Middle frontal gyrus (tissue), 1 donor: Measurements from ENCODE around the gene PKIB.
"Not testable (repeated sequence)": the region's sequence is repeated elsewhere in the genome, so short reads cannot be mapped to it uniquely, and the experiment has no call there.

Experiments
- DNase-seq: peaks from one replicate; pipeline ENCODE4 v3.0.0-alpha.2; 2015; ENCODE audit warnings: low spot score; ENCODE audit errors: extremely low spot score

Gene PKIB

GRCh38 chr6:122609881-122610689 lies at the start of gene PKIB:
TSS of gene PKIB (plus strand) at chr6:122610405. CDS start at chr6:122717795, 107,390 bp downstream.
- DNase-seq: peak; percentile 49

- no peak for DNase-seq
Observed at GRCh38 chr6:122563364-122564052, 46.7 kb upstream of the PKIB start.

GRCh38 chr6:122564230-122564629 lies 46.0 kb upstream of the PKIB start:
- DNase-seq: no peak

DNA sequence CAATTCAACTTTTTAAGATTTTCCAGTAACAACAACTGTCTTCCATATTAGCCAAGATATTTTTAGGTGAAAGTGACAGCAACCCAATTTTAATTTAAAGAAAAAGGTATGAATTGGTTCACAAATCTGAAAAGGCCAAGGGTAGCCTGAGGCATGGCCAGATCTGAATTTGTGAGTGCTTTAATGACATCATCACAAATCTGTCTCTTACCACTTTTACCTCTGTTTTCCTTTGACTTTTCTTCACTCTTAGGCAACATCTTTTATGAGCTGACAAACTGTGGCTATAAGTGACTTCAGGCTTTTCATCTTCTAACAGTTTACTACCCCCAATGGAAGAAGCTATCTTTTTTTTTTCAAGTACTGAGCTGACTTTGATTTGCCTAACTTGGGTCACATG lies 44.5 kb upstream of the PKIB start:
- DNase-seq: no peak

GRCh38 chr6:122567034-122567433 lies 43.2 kb upstream of the PKIB start:
- DNase-seq: no peak

DNA sequence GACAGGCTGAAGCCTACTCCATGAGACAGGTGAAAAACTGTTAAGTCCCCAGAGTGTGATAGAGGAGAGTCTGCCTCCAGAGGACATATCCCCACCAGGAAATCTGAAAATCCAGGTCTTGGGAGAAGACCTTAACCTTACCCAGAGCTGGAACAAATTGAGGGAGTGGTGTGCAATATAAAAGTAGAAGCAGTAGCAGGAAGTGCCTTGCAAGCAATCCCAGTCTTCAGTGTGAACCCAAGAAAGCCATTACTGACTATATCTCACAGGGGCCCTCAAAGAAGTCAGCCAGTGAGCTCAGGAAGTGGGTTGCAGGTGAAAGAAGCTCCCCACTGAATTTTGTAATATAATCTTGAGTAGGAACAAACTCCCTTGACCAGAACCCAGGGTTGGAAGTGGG lies 41.9 kb upstream of the PKIB start:
- no peak for DNase-seq

DNA sequence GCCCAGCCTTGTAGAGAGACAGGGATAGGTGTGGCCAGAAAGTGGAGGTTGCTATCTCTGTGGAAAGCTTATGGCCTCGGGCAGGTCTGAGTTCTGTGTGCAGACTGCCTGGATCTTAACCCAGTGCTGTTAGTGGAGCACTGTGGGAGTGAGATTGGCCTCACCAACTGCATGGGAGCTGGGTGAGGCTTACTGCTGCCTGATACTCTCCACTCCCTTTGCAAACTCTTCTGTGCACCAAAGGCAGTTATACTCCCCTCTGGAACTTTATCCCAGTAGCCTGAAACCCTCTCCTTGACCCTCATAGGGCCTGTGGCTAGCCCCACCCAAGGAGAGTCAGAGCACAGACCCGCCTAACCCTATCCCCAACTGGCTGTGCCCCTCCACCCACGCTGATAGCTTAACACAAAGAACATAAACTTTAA lies 41.4 kb upstream of the PKIB start:
- no peak for DNase-seq

GRCh38 chr6:122569230-122569771 lies 40.9 kb upstream of the PKIB start:
- no peak for DNase-seq

GRCh38 chr6:122571888-122572287 lies 38.3 kb upstream of the PKIB start:
- DNase-seq: no peak

GRCh38 chr6:122576888-122577287 lies 33.3 kb upstream of the PKIB start:
- no peak for DNase-seq

- DNase-seq: no peak
Observed at GRCh38 chr6:122578961-122579360, 31.2 kb upstream of the PKIB start.

DNA sequence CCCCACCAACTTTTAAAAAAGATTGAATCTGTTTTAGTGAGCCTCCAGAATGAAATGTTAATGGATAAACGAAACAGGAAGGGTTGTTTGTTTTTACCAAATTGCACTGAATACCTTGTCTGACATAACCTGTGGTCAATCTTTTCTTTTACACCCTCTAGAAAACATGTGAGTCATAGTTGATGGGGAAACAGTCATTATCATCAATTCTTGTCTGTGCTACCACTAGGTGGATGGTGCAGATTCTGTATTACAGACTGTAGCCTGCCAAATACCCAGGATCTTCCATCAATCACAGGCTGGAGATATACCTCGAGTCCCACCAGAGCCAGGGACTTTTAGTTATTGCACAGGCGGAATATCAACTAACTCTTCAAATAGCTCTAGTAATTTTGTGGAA lies 29.5 kb upstream of the PKIB start:
- DNase-seq: no peak

GRCh38 chr6:122589115-122589514 lies 21.1 kb upstream of the PKIB start:
- no peak for DNase-seq

DNA sequence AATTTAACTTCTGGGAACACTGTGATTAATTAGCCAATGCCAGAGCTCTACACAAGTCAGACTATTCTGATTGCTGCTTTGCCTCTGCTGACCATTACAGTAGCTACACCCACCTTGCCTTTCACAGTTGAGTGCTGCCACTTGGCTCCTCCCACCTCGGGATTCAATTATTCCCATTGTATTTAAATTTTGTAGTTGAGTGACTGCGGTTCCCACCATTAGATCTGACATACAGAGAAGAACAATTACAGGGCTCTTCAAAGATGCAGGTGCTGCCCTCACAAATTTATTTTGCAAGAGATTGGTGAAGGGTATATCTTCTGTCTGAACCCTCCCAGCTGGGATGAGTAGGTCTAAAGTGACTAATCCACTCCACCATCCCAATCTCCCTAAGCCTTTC lies 11.9 kb upstream of the PKIB start:
- not testable (repeated sequence) for DNase-seq

GRCh38 chr6:122604676-122605075 lies 5.5 kb upstream of the PKIB start:
- no peak for DNase-seq

DNA sequence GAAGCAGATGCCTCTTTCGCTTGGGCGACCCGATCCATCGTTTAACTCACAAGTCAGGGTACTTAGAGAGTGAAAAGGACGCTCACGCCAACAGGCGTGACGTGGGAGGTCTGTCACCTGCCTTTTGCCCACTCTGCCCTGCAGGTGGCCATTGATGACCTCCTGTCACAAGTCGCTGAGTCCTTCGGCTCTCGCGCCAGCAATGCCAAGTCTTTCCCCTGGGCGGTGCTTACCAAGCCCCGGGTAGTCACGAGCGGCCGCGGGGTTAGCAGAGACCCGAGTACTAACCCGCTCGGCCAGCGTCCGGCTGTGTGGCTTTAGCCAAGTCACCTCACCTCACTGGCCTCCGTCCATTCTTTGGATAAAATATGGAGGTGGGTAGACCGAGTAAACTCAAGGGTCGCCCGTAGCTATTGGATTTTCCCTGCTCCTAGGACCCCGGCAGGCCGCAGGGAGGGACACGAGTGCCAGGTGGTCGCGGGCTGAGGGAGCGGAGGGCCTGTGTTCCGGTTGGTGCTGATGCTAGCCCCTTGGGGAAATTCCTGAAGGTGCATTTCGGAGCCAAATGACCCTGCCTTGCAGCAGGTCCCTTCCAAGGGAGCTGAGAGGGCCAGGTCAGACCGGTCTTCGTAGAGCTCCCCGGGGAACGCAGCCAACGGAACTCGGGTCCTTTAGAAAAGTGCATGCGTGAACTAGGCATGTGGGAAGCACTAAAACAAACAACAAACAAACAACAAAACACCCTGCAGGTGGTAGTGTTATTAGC lies 668 bp downstream of the PKIB start:
- no peak for DNase-seq

DNA sequence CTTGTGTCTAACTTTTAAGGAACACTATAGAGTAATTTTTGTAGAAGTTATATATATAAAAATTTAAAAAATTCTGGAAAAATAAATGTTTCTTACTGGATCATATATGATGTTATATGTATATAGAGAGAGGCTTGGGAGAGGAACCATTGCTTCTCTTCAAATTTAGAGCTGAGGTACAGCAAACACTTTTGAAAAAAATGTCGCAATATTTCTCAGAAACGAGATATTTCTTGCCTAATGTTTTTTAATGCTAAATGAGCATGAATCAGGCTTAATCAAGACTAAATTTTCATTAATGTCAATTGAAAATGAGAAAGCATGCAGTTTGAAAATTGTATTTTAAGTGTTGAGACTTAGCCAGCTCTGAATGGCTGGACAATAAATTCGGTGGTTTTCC lies 2.6 kb downstream of the PKIB start:
- DNase-seq: no peak

DNA sequence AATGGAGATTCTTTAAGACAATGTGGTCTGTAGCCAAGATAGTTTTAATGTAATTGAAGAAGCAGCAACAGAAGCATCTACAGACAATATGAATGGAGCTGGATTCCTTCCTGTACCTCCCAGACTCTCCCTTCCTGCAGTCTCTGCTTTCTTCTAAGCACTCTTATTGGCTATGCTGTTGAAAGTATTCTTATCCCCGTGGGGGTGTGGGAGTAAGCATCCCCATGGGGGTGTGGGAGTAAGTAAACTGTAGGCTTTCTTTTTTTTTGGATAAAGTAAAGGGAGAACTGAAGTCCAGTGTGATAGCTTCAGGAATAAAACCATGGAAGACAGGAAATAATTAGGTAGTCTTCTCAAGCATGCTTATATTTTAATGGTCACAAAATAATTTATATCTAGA lies 4.1 kb downstream of the PKIB start:
- no peak for DNase-seq

DNA sequence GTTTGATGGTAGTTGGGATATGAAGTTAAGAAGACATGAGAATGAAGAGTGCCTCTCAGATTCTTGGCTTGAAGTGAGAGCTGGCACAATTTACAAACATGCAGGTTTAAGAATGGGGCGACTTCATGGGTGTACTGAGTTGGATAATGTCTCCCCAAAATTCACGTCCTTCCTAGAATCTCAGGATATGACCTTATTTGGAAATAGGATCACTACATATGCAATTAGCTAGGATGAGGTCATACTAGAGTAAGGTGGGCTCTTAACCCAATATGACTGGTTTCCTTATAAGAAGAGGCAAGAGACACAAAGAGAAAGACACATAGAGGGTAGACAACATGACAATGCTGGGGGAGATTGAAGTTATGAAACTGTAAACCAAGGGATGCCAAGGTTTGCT lies 5.2 kb downstream of the PKIB start:
- no peak for DNase-seq

- no peak for DNase-seq
Observed at GRCh38 chr6:122616877-122617276, 6.7 kb downstream of the PKIB start.

GRCh38 chr6:122619309-122619708 lies 9.1 kb downstream of the PKIB start:
- DNase-seq: no peak

GRCh38 chr6:122620428-122620827 lies 10.2 kb downstream of the PKIB start:
- DNase-seq: no peak
